GM06990 (cell line): ENCODE results near the gene LCE1A.

Experiments used
- DNase-seq: peaks from one replicate; pipeline ENCODE4 v3.0.0-alpha.2; 2011; ENCODE audit not compliant: insufficient read length; ENCODE audit errors: extremely low read depth
- H3K27me3 ChIP-seq: replicated peaks from 2 replicates; pipeline ENCODE4 v1.6.0; 2011; ENCODE audit warnings: low read length; ENCODE audit not compliant: control insufficient read depth, insufficient read depth
- H3K36me3 ChIP-seq: 2 replicates; pipeline ENCODE4 v1.5.1; 2011; ENCODE audit warnings: low read length; ENCODE audit not compliant: control insufficient read depth, insufficient read depth
- H3K4me3 ChIP-seq: replicated peaks from 2 replicates; pipeline ENCODE4 v1.5.1; 2011; ENCODE audit warnings: low read depth, mild to moderate bottlenecking, control low read depth, low read length
- TF ChIP-seq, protein P1 (sequence below): IDR thresholded peaks from 2 replicates; pipeline ENCODE4 v1.5.1; 2011; ENCODE audit warnings: low read length, control low read depth, mild to moderate bottlenecking, inconsistent platforms; ENCODE audit not compliant: insufficient read depth, poor library complexity, severe bottlenecking

Gene LCE1A

GRCh38 chr1:152869808-152870419 is 42.6 kb downstream of the LCE1A start:
- H3K36me3 ChIP-seq: no peaks in the 10 kb centered on the region
- no peak for DNase-seq
- TF ChIP-seq, protein P1, sequence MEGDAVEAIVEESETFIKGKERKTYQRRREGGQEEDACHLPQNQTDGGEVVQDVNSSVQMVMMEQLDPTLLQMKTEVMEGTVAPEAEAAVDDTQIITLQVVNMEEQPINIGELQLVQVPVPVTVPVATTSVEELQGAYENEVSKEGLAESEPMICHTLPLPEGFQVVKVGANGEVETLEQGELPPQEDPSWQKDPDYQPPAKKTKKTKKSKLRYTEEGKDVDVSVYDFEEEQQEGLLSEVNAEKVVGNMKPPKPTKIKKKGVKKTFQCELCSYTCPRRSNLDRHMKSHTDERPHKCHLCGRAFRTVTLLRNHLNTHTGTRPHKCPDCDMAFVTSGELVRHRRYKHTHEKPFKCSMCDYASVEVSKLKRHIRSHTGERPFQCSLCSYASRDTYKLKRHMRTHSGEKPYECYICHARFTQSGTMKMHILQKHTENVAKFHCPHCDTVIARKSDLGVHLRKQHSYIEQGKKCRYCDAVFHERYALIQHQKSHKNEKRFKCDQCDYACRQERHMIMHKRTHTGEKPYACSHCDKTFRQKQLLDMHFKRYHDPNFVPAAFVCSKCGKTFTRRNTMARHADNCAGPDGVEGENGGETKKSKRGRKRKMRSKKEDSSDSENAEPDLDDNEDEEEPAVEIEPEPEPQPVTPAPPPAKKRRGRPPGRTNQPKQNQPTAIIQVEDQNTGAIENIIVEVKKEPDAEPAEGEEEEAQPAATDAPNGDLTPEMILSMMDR: peak; percentile 81
- no peak overlapping the region for H3K4me3 ChIP-seq
- H3K27me3 ChIP-seq: no peaks in the 10 kb centered on the region; the same call in 1 of the 2 replicates

DNA sequence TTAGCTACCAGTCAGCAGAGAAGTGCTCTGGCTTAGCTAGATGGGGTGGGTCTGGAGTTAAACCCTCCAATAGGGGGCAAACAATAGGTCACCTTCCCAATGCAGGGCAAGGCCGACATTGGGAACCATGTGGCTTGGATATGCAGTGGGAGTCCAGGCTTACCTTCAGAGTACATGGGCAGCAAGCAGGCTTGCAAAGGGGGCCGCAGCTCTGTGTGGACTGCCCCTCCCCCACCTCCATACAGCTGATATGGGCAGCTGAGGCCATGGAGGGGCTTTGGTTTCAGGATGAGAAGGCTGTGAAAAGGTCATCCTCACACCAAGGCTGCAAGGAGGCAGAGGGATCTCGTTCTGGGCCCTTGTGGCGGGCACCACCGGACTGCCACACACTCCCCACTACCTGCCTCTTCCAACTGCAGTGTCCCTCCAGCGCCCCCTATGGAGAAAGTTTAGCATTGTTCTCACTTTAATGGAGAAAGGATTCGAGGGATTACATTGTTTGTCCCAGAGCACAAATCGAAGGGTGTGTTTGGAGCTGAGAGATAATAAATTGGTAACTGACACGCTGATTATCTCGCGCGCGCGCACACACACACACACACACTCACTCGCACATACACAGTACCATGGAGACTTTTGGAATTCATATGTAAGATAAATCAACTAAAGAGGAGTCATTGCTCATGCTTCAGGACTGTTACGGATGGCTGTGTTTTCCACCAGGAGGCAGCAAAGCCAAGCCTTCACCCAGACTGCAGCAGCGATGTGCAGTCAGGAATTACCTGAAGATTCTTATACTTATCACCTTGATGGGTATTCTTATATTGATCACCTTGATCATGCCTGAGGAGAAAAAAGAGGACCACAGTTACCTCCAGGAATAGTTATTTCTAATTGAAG is 43.8 kb downstream of the LCE1A start:
- DNase-seq: no peak
- Histone ChIP-seq H3K27me3 (no peaks in the 10 kb centered on the region; the same call in 1 of the 2 replicates), H3K36me3 (no peaks in the 10 kb centered on the region), H3K4me3 (no peak overlapping the region)
- TF ChIP-seq, protein P1: peak; percentile 39

DNA sequence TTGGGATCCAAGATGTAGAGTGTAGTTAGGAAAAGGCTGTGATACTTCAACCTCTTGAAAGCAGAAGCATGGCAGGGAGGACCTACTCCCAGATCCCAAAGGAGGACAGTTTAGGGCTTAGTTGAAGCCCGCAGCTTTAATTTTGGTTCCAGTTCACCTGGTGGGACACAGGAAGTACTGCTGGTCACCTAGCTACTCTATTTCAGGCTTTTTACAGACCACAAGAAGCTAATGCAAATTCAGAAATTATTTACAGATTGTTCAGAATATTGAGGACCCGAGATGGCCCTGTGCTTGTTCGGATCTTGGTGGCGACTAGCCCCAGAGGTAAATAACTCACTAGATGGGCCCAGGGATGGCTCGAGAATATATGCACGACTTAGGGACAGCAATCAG is 44.5 kb downstream of the LCE1A start:
- Histone ChIP-seq H3K4me3 (no peak overlapping the region), H3K27me3 (no peaks in the 10 kb centered on the region; the same call in 1 of the 2 replicates)
- TF ChIP-seq, protein P1: no peak

DNA sequence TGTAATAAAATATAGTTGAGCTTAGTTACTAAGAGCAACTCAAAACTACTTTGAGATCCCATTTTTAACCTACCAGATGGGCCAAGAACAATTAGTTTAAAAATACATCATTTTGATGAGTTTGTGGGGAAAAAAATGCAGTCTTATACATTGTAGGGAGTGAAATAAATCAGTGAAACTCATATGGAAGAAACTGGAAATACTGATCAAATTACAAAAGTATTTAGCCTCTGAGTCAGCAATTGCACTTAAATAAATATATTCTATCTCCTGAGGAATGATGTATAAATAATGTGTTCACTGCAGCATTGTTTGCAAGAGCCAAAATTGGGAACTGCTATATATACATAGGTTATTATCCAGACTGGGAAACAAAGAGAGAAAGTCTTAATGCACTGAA is 46.2 kb downstream of the LCE1A start:
- Histone ChIP-seq H3K36me3 (no peaks in the 10 kb centered on the region), H3K4me3 (no peak overlapping the region), H3K27me3 (no peaks in the 10 kb centered on the region)
- no peak for DNase-seq
- TF ChIP-seq, protein P1: no peak

More for the DNA sequence above, 44.5 kb downstream of the LCE1A start:
- no peaks in the 10 kb centered on the region for H3K36me3 ChIP-seq
- DNase-seq: no peak

DNA sequence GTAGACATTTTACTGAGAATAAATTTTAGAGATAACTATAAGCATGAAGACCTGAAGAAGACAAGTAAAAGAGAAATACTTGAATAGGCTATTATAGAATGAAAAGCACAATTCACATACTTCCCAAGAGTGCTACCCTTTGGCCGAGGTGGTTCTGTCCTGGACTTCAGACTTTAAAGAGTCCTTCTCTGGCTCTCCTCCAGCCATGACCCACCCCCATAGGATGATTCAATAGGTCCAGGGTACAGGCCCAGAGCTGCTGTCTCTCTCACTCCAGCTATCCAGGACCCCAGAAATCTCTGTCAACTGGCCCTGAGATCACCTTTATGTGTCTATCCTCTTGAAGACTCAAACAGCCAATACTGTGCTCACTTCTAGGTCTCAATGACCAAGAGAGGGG is 49.6 kb downstream of the LCE1A start:
- H3K36me3 ChIP-seq: no peaks in the 10 kb centered on the region
- H3K4me3 ChIP-seq: no peak overlapping the region
- no peaks in the 10 kb centered on the region for H3K27me3 ChIP-seq
- TF ChIP-seq, protein P1: no peak
- DNase-seq: no peak
